DND-41 (cell line): ENCODE measurements around the gene USP9Y.

Experiments used
- ATAC-seq: fragments of 200-7000 bp; cut with Tn5 transposase; 3 replicates; pipeline ENCODE4 v1.9.1; 2021; ENCODE audit warnings: low read depth; ENCODE audit not compliant: insufficient read depth
- DNase-seq: peaks from one replicate; pipeline ENCODE4 v3.0.0-alpha.2; 2020
- H2AFZ ChIP-seq: 2 replicates; pipeline ENCODE4 v1.6.0; 2012; ENCODE audit warnings: low read depth, low read length
- H3K27ac ChIP-seq: 2 replicates; pipeline ENCODE4 v1.5.1; 2012; ENCODE audit warnings: low read length, inconsistent platforms
- H3K27me3 ChIP-seq: fragments of 200-600 bp; sonication (generic); 2 replicates; pipeline ENCODE4 v1.6.0; 2012; ENCODE audit warnings: low read length, mild to moderate bottlenecking, inconsistent platforms; ENCODE audit not compliant: insufficient read depth, poor library complexity
- H3K36me3 ChIP-seq: 2 replicates; pipeline ENCODE4 v1.5.1; 2012; ENCODE audit warnings: low read length, inconsistent platforms; ENCODE audit not compliant: insufficient read depth
- H3K4me1 ChIP-seq: 2 replicates; pipeline ENCODE4 v1.5.1; 2012; ENCODE audit warnings: mild to moderate bottlenecking, low read length; ENCODE audit not compliant: insufficient read depth
- H3K4me2 ChIP-seq: 2 replicates; pipeline ENCODE4 v1.6.0; 2012; ENCODE audit warnings: mild to moderate bottlenecking, moderate library complexity, low read length, inconsistent platforms; ENCODE audit not compliant: insufficient read depth
- H3K4me3 ChIP-seq, 2 experiments: fragments of 200-600 bp in 1 of 2; shearing (Covaris generic) in 1 of 2; 2 replicates each; pipeline ENCODE4 v1.5.1; 2012 to 2016; ENCODE audit warnings: inconsistent platforms in 2 of 2, low read length in 2 of 2, mild to moderate bottlenecking in 2 of 2, low read depth in 1 of 2, moderate library complexity in 1 of 2
- H3K79me2 ChIP-seq: 2 replicates; pipeline ENCODE4 v1.6.0; 2012; ENCODE audit warnings: low read length, inconsistent platforms; ENCODE audit not compliant: insufficient read depth
- H3K9ac ChIP-seq: 2 replicates; pipeline ENCODE4 v1.6.0; 2012; ENCODE audit warnings: low read depth, mild to moderate bottlenecking, inconsistent platforms, low read length, moderate library complexity
- H3K9me3 ChIP-seq: 2 replicates; pipeline ENCODE4 v1.5.1; 2012; ENCODE audit warnings: low read length, moderate library complexity, mild to moderate bottlenecking, inconsistent platforms; ENCODE audit not compliant: insufficient read depth, severe bottlenecking
- H4K20me1 ChIP-seq: 2 replicates; pipeline ENCODE4 v1.6.0; 2012; ENCODE audit warnings: low read length; ENCODE audit not compliant: insufficient read depth
- EZH2 ChIP-seq: IDR thresholded peaks from 3 replicates; pipeline ENCODE4 v1.6.1; 2012; ENCODE audit warnings: borderline replicate concordance, low read depth, mild to moderate bottlenecking, moderate library complexity, low read length, inconsistent platforms; ENCODE audit not compliant: severe bottlenecking
- TF ChIP-seq, protein P1 (sequence below): IDR thresholded peaks from 2 replicates; pipeline ENCODE4 v1.5.1; 2012; ENCODE audit warnings: borderline replicate concordance, low read length, moderate library complexity, mild to moderate bottlenecking; ENCODE audit not compliant: poor library complexity, severe bottlenecking; ENCODE audit errors: extremely low read depth

Gene USP9Y, protein sequence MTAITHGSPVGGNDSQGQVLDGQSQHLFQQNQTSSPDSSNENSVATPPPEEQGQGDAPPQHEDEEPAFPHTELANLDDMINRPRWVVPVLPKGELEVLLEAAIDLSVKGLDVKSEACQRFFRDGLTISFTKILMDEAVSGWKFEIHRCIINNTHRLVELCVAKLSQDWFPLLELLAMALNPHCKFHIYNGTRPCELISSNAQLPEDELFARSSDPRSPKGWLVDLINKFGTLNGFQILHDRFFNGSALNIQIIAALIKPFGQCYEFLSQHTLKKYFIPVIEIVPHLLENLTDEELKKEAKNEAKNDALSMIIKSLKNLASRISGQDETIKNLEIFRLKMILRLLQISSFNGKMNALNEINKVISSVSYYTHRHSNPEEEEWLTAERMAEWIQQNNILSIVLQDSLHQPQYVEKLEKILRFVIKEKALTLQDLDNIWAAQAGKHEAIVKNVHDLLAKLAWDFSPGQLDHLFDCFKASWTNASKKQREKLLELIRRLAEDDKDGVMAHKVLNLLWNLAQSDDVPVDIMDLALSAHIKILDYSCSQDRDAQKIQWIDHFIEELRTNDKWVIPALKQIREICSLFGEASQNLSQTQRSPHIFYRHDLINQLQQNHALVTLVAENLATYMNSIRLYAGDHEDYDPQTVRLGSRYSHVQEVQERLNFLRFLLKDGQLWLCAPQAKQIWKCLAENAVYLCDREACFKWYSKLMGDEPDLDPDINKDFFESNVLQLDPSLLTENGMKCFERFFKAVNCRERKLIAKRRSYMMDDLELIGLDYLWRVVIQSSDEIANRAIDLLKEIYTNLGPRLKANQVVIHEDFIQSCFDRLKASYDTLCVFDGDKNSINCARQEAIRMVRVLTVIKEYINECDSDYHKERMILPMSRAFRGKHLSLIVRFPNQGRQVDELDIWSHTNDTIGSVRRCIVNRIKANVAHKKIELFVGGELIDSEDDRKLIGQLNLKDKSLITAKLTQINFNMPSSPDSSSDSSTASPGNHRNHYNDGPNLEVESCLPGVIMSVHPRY (N-terminal part only)

GRCh38 chrY:12701181-12701695 lies at the start of gene USP9Y:
USP9Y (plus strand) TSS chrY:12701231; CDS start chrY:12709448, 8,217 bp downstream.
- Histone ChIP-seq H3K27me3 (no peaks in the 10 kb centered on the region), H4K20me1 (no peaks in the 10 kb centered on the region), H3K9ac (no peak within 1 kb of the TSS), H3K4me1 (peaks cover 5% of the 10 kb centered on the region), H3K36me3 (peaks cover 54% of the 10 kb centered on the region), H3K4me2 (no peak within 1 kb of the TSS), H3K27ac (no peak within 1 kb of the TSS), H3K4me3 (no peak within 1 kb of the TSS), H2AFZ (no peak within 1 kb of the TSS), H3K79me2 (peaks cover 6% of the 10 kb centered on the region), H3K9me3 (peaks cover 26% of the 10 kb centered on the region)
- DNase-seq (no peak), ATAC-seq (no peak)
- TF ChIP-seq, protein P1, sequence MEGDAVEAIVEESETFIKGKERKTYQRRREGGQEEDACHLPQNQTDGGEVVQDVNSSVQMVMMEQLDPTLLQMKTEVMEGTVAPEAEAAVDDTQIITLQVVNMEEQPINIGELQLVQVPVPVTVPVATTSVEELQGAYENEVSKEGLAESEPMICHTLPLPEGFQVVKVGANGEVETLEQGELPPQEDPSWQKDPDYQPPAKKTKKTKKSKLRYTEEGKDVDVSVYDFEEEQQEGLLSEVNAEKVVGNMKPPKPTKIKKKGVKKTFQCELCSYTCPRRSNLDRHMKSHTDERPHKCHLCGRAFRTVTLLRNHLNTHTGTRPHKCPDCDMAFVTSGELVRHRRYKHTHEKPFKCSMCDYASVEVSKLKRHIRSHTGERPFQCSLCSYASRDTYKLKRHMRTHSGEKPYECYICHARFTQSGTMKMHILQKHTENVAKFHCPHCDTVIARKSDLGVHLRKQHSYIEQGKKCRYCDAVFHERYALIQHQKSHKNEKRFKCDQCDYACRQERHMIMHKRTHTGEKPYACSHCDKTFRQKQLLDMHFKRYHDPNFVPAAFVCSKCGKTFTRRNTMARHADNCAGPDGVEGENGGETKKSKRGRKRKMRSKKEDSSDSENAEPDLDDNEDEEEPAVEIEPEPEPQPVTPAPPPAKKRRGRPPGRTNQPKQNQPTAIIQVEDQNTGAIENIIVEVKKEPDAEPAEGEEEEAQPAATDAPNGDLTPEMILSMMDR = no peak
- TF ChIP-seq EZH2 = no peak

DNA sequence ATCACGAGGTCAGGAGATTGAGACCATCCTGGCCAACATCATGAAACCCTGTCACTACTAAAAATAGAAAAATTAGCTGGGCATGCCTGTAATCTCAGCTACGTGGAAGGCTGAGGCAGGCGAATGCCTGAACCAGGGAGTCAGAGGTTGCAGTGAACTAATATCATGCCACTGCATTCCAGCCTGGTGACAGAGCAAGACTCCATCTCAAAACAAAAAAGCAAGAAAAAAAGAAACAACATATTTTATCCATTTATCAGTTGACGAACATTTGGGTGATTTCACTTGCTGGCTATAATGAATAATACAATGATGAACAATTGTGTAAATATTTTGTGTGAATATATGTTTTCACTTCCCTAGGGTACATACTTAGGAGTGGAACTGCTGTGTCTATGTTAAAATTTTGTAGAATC lies 49.4 kb upstream of the USP9Y start:
- Histone ChIP-seq H4K20me1 (no peaks in the 10 kb centered on the region), H3K4me2 (no peak overlapping the region), H3K9ac (no peak overlapping the region), H3K36me3 (no peaks in the 10 kb centered on the region), H2AFZ (no peak overlapping the region), H3K79me2 (no peaks in the 10 kb centered on the region), H3K27ac (no peak overlapping the region), H3K27me3 (no peaks in the 10 kb centered on the region), H3K9me3 (no peaks in the 10 kb centered on the region), H3K4me1 (no peaks in the 10 kb centered on the region), H3K4me3 (no peak overlapping the region)
- ATAC-seq = no peak
- TF ChIP-seq, protein P1 = no peak
- TF ChIP-seq EZH2 = no peak
- DNase-seq = no peak

- TF ChIP-seq, protein P1 = no peak
- no peak for TF ChIP-seq EZH2
- peak overlapping the region; percentile 94 for H3K27ac ChIP-seq
- peak overlapping the region; percentile 82 for H3K4me2 ChIP-seq
- peak overlapping the region; percentile 84 for H2AFZ ChIP-seq
- DNase-seq (peak; percentile 82), ATAC-seq (peak; percentile 87)
- H3K9me3 ChIP-seq = no peaks in the 10 kb centered on the region
- peak overlapping the region; percentile 89 to 97 for H3K4me3 ChIP-seq
- peak overlapping the region; percentile 73 for H3K9ac ChIP-seq
- peaks cover 48% of the 10 kb centered on the region for H3K79me2 ChIP-seq
- H3K36me3 ChIP-seq = peaks cover 27% of the 10 kb centered on the region
- peaks cover 36% of the 10 kb centered on the region for H3K4me1 ChIP-seq
- H3K27me3 ChIP-seq = no peaks in the 10 kb centered on the region
- H4K20me1 ChIP-seq = no peaks in the 10 kb centered on the region
These were observed 39.0 kb upstream of the USP9Y start for GRCh38 chrY:12661745-12662681.
